ENCODE results near the gene CC2D2B.
"Not testable (repeated sequence)": the region's sequence is repeated elsewhere in the genome, so short reads cannot be mapped to it uniquely, and the experiment has no call there.

GRCh38 chr10:95905897-95906580 is 1.7 kb upstream of the CC2D2B start:
- TF ChIP-seq POLR2A (IDR thresholded peaks at IDR 0.05); CTCF (IDR thresholded peaks at IDR 0.05); POLR2AphosphoS5 (IDR thresholded peaks at IDR 0.05; ENCODE audit: insufficient read depth in 1 of 2, low read depth in 1 of 2): not testable (repeated sequence)

Measured in vagina (tissue), 2 donors.